ENCODE results near the gene KRTAP5-4.
"Not testable (repeated sequence)": the region's sequence is repeated elsewhere in the genome, so short reads cannot be mapped to it uniquely, and the experiment has no call there.

Gene KRTAP5-4

DNA sequence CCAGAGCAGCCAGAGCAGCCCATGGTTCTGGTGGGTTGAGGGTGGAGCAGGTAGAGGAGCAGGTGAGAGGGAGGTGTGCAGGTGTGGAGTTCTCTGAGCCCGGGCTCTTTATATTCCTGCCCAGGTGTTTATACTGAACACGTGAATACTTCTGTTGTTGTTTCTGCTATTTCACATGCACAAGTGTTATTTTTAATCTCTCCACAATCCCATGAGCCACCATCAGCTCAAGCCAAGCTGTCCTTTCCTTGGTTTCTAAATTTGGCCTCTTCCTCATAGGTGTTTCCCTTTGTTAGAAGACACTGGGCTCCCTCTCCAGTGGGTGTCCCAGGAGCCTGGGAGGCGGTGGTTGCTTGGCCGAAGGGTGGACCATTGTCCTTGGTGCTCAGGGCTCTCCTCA is 13.6 kb downstream of the KRTAP5-4 start, which contains the start of gene KRTAP5-3:
KRTAP5-3 (minus strand) TSS at position 101 of the 400 bp plus-strand sequence; CDS start at position 23, 78 bp downstream.
- Mint-ChIP-seq H3K36me3 (no peaks in the 10 kb centered on the region), H3K27me3 (peaks cover 53% of the 10 kb centered on the region), H3K9me3 (no peaks in the 10 kb centered on the region), H3K27ac (no peak within 1 kb of the TSS), H3K4me1 (peaks cover 9% of the 10 kb centered on the region), H3K4me3 (no peak within 1 kb of the TSS)
- CTCF ChIA-PET = interaction anchor here (0.9 kb wide), 1 partner anchor 13 kb away, joined by 4 read pairs; no protein-coding TSS in a partner anchor
- DNase-seq = no peak

DNA sequence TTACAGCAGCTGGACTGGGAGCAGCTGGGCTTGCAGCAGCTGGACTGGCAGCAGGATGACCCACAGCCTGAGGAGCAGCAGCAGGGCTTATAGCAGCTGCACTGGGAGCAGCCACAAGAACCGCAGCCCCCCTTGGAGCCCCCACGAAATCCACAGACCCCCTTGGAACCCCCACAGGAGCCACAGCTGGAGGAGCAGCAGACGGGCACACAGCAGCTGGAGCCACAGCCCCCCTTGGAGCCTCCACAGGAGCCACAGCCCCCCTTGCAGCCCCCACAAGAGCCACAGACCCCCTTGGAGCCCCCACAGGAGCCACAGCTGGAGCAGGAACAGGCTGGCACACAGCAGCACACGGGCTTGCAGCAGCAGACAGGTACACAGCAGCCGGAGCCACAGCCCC is 14.0 kb downstream of the KRTAP5-4 start:
- not testable (repeated sequence) for H3K4me1 Mint-ChIP-seq, H3K27ac Mint-ChIP-seq, DNase-seq, H3K36me3 Mint-ChIP-seq, H3K4me3 Mint-ChIP-seq, H3K9me3 Mint-ChIP-seq
- CTCF ChIA-PET = interaction anchor here (0.9 kb wide), 1 partner anchor 13 kb away, joined by 4 read pairs; no protein-coding TSS in a partner anchor
- peaks cover 56% of the 10 kb centered on the region for H3K27me3 Mint-ChIP-seq

DNA sequence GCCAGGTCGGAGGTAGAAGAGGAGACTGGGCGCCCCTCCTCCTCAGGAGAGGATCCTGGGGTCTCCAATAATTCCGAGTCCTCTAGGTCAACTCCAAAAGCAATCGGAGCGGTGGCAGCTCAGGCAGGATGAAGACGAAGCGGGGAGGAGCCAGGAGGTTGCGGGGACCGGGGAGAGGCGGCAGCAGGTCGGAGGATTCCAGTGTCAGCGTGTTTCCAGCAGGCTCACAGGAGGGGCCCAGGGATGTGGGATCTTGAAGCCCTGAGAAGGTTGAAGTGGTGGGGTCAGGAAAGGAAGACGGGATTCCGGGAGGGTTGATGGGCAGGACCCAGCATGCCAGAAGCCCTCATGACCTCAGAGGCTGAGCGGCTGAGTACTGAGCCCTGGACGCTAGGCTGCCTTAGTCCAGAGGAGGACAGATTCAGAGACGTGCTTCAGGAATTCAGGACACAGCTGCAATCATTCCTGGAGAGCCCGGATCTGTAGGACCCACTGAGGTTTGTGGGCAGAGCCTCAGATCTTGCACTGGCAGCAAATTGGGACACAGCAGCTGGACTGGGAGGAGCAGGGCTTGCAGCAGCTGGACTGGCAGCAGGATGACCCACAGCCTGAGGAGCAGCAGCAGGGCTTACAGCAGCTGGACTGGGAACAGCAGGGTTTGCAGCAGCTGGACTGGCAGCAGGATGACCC is 14.6 kb downstream of the KRTAP5-4 start:
- H3K4me1 Mint-ChIP-seq, H3K36me3 Mint-ChIP-seq, H3K27ac Mint-ChIP-seq, H3K4me3 Mint-ChIP-seq, DNase-seq, H3K9me3 Mint-ChIP-seq, CTCF ChIA-PET: not testable (repeated sequence)
- peaks cover 55% of the 10 kb centered on the region for H3K27me3 Mint-ChIP-seq

- CTCF ChIA-PET = interaction anchor here (1.2 kb wide), 1 partner anchor 11 kb away, joined by 6 read pairs; no protein-coding TSS in a partner anchor
- Mint-ChIP-seq H3K27me3 (peaks cover 60% of the 10 kb centered on the region), H3K27ac (peak overlapping the region; percentile 49)
- H3K4me1 Mint-ChIP-seq, H3K36me3 Mint-ChIP-seq, H3K4me3 Mint-ChIP-seq, H3K9me3 Mint-ChIP-seq: not testable (repeated sequence)
- peak; percentile 36 for DNase-seq
Observed at GRCh38 chr11:1605923-1606322, 16.0 kb downstream of the KRTAP5-4 start.

DNA sequence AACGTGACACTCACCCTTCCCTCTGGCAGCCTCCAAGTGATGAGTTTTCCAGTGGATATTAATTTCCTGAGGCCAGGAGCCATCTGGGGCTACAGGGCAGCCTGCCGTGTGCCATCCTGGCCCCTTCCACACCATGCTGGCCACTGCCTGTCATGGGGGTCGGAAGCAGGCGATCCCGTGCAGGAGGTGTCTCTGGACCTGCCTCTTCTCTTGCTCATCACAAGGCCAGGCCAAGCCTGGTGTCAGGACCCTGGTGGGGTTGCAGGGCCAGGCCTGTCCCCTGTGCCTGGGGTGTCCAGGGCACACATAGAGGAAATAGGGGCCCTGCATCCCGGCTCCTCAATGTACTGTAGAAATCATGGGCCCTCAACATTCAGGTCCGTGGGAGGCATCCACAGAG is 17.2 kb downstream of the KRTAP5-4 start:
- peaks cover 9% of the 10 kb centered on the region for H3K4me1 Mint-ChIP-seq
- H3K27me3 Mint-ChIP-seq = peaks cover 59% of the 10 kb centered on the region
- no peak overlapping the region for H3K4me3 Mint-ChIP-seq
- no peaks in the 10 kb centered on the region for H3K36me3 Mint-ChIP-seq
- no peaks in the 10 kb centered on the region for H3K9me3 Mint-ChIP-seq
- CTCF ChIA-PET = no interaction called here
- H3K27ac Mint-ChIP-seq = no peak overlapping the region
- DNase-seq = no peak

DNA sequence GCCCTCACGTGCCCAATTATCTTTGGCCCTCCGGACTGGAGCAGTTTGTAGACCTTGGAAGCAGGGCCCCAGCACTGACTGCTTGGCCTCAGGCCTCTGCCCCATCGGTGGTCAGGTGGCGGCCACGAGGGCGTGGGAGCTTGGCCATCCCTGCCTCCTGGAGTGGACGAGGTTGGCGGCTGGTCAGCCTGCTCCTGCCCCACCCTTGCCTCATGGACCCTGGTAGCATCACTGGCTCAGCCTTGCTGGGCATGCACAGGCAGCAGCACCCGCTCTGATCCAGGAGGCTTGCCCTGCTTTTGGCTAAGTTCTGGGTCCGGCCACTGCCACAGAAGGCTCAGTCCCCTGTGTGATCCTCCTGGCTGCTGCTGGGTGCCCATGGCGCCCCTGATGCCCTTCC is 17.8 kb downstream of the KRTAP5-4 start:
- H3K4me3 Mint-ChIP-seq = no peak overlapping the region
- no peaks in the 10 kb centered on the region for H3K36me3 Mint-ChIP-seq
- no peak for DNase-seq
- H3K27me3 Mint-ChIP-seq = peaks cover 56% of the 10 kb centered on the region
- peaks cover 9% of the 10 kb centered on the region for H3K4me1 Mint-ChIP-seq
- H3K27ac Mint-ChIP-seq = no peak overlapping the region
- H3K9me3 Mint-ChIP-seq = no peaks in the 10 kb centered on the region
- CTCF ChIA-PET = no interaction called here

GRCh38 chr11:1603629-1604028 is 18.3 kb downstream of the KRTAP5-4 start:
- no peak for DNase-seq
- Mint-ChIP-seq H3K27ac (no peak overlapping the region), H3K9me3 (no peaks in the 10 kb centered on the region), H3K4me1 (peaks cover 9% of the 10 kb centered on the region), H3K4me3 (no peak overlapping the region), H3K36me3 (no peaks in the 10 kb centered on the region), H3K27me3 (peaks cover 54% of the 10 kb centered on the region)
- CTCF ChIA-PET = no interaction called here

DNA sequence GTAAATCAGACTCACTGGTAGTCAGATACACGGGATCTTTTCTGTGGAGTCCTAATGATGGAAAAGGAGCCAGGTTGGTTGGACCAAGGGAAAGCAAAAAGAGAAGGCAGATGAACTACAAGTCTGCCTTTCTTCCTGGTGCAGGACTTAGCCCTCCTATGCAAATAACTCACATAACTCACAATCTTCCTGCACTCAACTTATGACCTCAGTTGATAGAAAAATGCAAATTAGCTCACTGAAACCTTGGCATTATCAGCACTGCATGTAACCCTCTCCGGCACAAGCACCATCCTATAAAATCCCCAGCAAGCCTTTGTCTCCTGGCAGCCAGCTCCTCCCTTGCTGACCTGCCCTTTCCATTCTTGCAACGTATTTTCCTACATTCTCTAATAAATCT is 20.3 kb downstream of the KRTAP5-4 start:
- H3K9me3 Mint-ChIP-seq, H3K27ac Mint-ChIP-seq, CTCF ChIA-PET, H3K36me3 Mint-ChIP-seq, H3K4me3 Mint-ChIP-seq, H3K4me1 Mint-ChIP-seq, DNase-seq: not testable (repeated sequence)
- H3K27me3 Mint-ChIP-seq = peaks cover 55% of the 10 kb centered on the region

DNA sequence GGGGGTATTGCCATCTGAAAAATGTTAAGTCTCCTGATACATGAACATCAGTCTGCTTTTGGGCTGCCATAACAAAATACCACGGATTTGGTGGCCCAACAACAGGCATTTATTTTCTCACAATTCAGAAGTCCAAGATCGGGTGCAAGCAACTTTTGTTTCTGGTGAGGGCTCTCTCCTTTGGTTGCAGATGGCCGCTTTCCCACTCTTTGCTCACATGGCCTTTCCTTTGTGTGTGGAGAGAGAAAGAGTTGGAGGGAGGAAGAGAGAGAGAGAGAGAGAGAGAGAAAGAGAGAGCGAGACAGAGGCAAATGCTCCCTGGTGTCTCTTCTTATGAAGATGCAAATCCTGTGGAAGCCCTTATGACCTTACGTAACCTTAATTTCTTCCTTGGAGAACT is 21.3 kb downstream of the KRTAP5-4 start:
- Mint-ChIP-seq H3K4me3 (no peak overlapping the region), H3K27ac (no peak overlapping the region), H3K9me3 (no peaks in the 10 kb centered on the region), H3K27me3 (peaks cover 54% of the 10 kb centered on the region), H3K4me1 (peaks cover 1% of the 10 kb centered on the region), H3K36me3 (no peaks in the 10 kb centered on the region)
- DNase-seq = no peak
- CTCF ChIA-PET = no interaction called here

- H3K9me3 Mint-ChIP-seq = no peaks in the 10 kb centered on the region
- DNase-seq = no peak
- peaks cover 64% of the 10 kb centered on the region for H3K27me3 Mint-ChIP-seq
- H3K36me3 Mint-ChIP-seq = no peaks in the 10 kb centered on the region
- no peak overlapping the region for H3K4me3 Mint-ChIP-seq
- no peak overlapping the region for H3K27ac Mint-ChIP-seq
- CTCF ChIA-PET = no interaction called here
- peaks cover 5% of the 10 kb centered on the region for H3K4me1 Mint-ChIP-seq
Observed at GRCh38 chr11:1598816-1599215, 23.1 kb downstream of the KRTAP5-4 start.

- H3K4me1 Mint-ChIP-seq, H3K4me3 Mint-ChIP-seq, DNase-seq, CTCF ChIA-PET, H3K9me3 Mint-ChIP-seq, H3K36me3 Mint-ChIP-seq: not testable (repeated sequence)
- Mint-ChIP-seq H3K27me3 (peaks cover 68% of the 10 kb centered on the region), H3K27ac (peak overlapping the region; percentile 38)
Observed at GRCh38 chr11:1598406-1598805, 23.5 kb downstream of the KRTAP5-4 start.

DNA sequence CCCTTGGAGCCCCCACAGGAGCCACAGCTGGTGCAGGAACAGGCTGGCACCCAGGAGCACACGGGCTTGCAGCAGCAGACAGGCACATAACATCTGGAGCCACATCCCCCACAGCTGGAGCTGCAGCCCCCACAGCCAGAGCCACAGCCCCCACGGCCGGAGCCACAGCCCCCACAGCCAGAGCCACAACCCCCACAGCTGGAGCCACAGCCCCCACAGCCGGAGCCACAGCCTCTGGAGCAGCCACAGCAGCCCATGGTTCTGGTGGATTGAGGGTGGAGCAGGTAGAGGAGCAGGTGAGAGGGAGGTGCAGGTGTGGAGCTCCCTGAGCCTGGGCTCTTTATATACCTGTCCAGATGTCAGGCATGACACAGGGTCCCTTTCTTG is 24.0 kb downstream of the KRTAP5-4 start, which contains the start of gene KRTAP5-2:
KRTAP5-2 (minus strand) TSS at position 301 of the 387 bp plus-strand sequence; CDS start at position 257, 44 bp downstream.
- CTCF ChIA-PET = interaction anchor here (1.2 kb wide), 1 partner anchor 23 kb away, joined by 3 read pairs; no protein-coding TSS in a partner anchor

GRCh38 chr11:1597331-1597993 is 24.5 kb downstream of the KRTAP5-4 start:
- no peaks in the 10 kb centered on the region for H3K9me3 Mint-ChIP-seq
- no peak overlapping the region for H3K4me3 Mint-ChIP-seq
- H3K27ac Mint-ChIP-seq = no peak overlapping the region
- H3K36me3 Mint-ChIP-seq = no peaks in the 10 kb centered on the region
- peaks cover 73% of the 10 kb centered on the region for H3K27me3 Mint-ChIP-seq
- no peak for DNase-seq
- H3K4me1 Mint-ChIP-seq = peaks cover 5% of the 10 kb centered on the region
- CTCF ChIA-PET = interaction anchor here (1.2 kb wide), 1 partner anchor 23 kb away, joined by 3 read pairs; no protein-coding TSS in a partner anchor

More for the DNA sequence above, 24.0 kb downstream of the KRTAP5-4 start, which contains the start of gene KRTAP5-2:
- H3K27ac Mint-ChIP-seq = peak within 1 kb of the TSS; percentile 38
- peaks cover 69% of the 10 kb centered on the region for H3K27me3 Mint-ChIP-seq
- H3K36me3 Mint-ChIP-seq = no peaks in the 10 kb centered on the region
- DNase-seq = no peak
- no peaks in the 10 kb centered on the region for H3K9me3 Mint-ChIP-seq
- peaks cover 5% of the 10 kb centered on the region for H3K4me1 Mint-ChIP-seq
- no peak within 1 kb of the TSS for H3K4me3 Mint-ChIP-seq

- not testable (repeated sequence) for H3K27ac Mint-ChIP-seq
Observed at GRCh38 chr11:1596576-1597121, 25.3 kb downstream of the KRTAP5-4 start.

More at GRCh38 chr11:1596576-1597121, 25.3 kb downstream of the KRTAP5-4 start:
- DNase-seq, H3K4me1 Mint-ChIP-seq, H3K9me3 Mint-ChIP-seq, H3K4me3 Mint-ChIP-seq, H3K36me3 Mint-ChIP-seq: not testable (repeated sequence)
- H3K27me3 Mint-ChIP-seq = peaks cover 74% of the 10 kb centered on the region
- CTCF ChIA-PET = interaction anchor here (1.2 kb wide), 1 partner anchor 22 kb away, joined by 3 read pairs; no protein-coding TSS in a partner anchor
